GM23248 (cell line): ENCODE measurements around the gene PPP2R2B.

Experiments
- EZH2 ChIP-seq: fragments of 200-600 bp; sonication (generic); IDR thresholded peaks from 2 replicates; pipeline ENCODE4 v1.6.1; 2018; ENCODE audit warnings: antibody characterized with exemption, mild to moderate bottlenecking; ENCODE audit not compliant: insufficient read depth, poor library complexity, severe bottlenecking
- EZH2phosphoT487 ChIP-seq: fragments of 200-600 bp; sonication (generic); IDR thresholded peaks from 2 replicates; pipeline ENCODE4 v1.6.1; 2018; ENCODE audit warnings: antibody characterized with exemption, moderate library complexity, mild to moderate bottlenecking, low read depth; ENCODE audit not compliant: insufficient read depth

- no peak for TF ChIP-seq EZH2
- TF ChIP-seq EZH2phosphoT487, result no peak
Observed at GRCh38 chr5:146904890-146905289, 26.3 kb upstream of the PPP2R2B start.
